Upper lobe of left lung (tissue), 4 donors: ENCODE measurements around the gene RAB29.

Experiments used
- CTCF ChIP-seq, 6 experiments: fragments of 450-650 bp in 4 of 6; fragments of 200-600 bp in 2 of 6; sonication (generic) in 2 of 6; IDR thresholded peaks; one replicate each; pipeline ENCODE4 v1.5.1; 2016 to 2019; ENCODE audit warnings: antibody characterized with exemption in 6 of 6
- POLR2A ChIP-seq, 4 donors: fragments of 450-650 bp; IDR thresholded peaks; one replicate each; pipeline ENCODE4 v1.5.1; 2016 to 2017; ENCODE audit warnings: antibody characterized with exemption in 4 of 4, mild to moderate bottlenecking in 2 of 4
- POLR2AphosphoS5 ChIP-seq, 2 donors: sonication (generic); formaldehyde crosslinking; IDR thresholded peaks; one replicate each; pipeline ENCODE4 v1.5.1; 2017; ENCODE audit warnings: antibody characterized with exemption in 2 of 2

DNA sequence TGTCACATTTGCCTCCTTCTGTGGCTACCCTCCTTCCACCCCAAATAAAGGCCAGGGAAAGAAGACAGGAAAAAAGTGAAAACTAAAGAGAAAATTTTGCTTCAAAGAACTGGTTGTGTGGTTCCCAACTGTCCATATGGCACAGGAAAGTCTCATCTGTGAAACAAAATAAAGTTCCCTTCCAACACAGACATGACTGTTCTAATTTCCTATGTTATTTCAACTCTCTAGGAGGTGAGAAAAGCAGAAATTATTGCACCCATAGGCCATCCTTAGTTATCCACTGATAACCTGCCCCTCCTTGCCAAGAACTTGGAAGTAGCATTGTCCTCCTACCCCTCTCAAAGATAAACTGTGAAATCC is 8.1 kb upstream of the RAB29 start:
- no peak for TF ChIP-seq CTCF (IDR thresholded peaks at IDR 0.05)
- no peak for TF ChIP-seq POLR2AphosphoS5 (IDR thresholded peaks at IDR 0.05)
- TF ChIP-seq POLR2A (IDR thresholded peaks at IDR 0.05) = no peak
